ENCODE data around the gene TTLL7. TPM values are rescaled to one million over a fixed set of nuclear protein-coding genes. Genes with fewer than 3 reads are reported as not detected.

TTLL7 gene, protein sequence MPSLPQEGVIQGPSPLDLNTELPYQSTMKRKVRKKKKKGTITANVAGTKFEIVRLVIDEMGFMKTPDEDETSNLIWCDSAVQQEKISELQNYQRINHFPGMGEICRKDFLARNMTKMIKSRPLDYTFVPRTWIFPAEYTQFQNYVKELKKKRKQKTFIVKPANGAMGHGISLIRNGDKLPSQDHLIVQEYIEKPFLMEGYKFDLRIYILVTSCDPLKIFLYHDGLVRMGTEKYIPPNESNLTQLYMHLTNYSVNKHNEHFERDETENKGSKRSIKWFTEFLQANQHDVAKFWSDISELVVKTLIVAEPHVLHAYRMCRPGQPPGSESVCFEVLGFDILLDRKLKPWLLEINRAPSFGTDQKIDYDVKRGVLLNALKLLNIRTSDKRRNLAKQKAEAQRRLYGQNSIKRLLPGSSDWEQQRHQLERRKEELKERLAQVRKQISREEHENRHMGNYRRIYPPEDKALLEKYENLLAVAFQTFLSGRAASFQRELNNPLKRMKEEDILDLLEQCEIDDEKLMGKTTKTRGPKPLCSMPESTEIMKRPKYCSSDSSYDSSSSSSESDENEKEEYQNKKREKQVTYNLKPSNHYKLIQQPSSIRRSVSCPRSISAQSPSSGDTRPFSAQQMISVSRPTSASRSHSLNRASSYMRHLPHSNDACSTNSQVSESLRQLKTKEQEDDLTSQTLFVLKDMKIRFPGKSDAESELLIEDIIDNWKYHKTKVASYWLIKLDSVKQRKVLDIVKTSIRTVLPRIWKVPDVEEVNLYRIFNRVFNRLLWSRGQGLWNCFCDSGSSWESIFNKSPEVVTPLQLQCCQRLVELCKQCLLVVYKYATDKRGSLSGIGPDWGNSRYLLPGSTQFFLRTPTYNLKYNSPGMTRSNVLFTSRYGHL
- total RNA-seq: 1 to 10 TPM in 6 of 9 donors, under 1 TPM in 3; 0.06 to 6.3 (median 2.1) TPM
- polyA plus RNA-seq: 1 to 10 TPM; 2.4 to 7.6 (median 5.2) TPM
- long read RNA-seq, donor 1: 0 reads
- long read RNA-seq, donor 2: 0 reads
- long read RNA-seq, donor 3: 0 reads
- long read RNA-seq, donor 4, partial matches to known transcripts: 0 of 1 reads
- long read RNA-seq, donor 4, other reads (novel, unspliced or antisense): 1 of 1 reads
- long read RNA-seq, donor 5: 0 reads
- long read RNA-seq, donor 6, partial matches to known transcripts: 0 of 1 reads
- long read RNA-seq, donor 6, other reads (novel, unspliced or antisense): 1 of 1 reads
- long read RNA-seq, donor 7: 0 reads
- long read RNA-seq, donor 8: 0 reads
- long read RNA-seq, donor 9: 0 reads
- long read RNA-seq, donor 10: 0 reads

DNA sequence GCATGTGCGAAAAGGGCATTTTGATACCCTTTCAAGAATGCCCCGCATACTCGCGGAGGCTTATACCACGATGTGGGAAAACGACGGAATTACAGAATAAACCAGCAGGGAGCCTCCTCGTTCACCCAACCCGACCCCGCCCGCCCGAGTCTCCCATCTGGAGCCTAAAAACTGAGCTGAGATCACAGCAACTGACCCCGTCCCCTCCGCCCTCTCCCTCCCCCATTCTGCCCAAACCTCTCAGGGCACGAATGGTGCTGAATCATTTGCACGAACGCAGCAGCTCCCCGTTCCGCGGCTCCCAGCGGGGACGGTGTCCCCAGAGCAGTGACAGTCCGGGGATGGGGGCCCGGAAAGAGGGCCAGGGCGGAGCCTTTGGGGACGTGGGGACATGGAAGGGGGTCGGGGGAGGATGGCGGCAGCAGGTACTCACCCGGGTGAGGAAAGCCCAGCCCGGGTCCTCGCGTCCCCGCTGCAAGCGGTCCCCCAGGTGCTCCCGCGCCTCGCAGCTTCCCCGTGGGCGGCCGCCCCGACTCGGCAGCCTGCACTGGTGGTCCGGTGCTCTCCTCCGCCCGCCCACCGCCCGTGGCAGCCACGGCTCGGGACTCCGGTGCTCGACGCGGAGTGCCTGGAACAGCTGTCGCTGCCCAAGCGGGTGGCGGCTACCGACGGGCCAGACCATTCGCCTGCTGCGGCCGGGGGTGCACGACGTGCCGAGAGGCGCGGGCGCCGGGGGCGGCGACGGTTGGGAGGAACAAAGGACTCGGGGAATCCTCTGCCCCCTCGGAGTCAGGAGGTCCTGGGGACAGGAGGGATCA lies at the start of gene TTLL7:
Gene TTLL7 (minus strand): TSS at position 635 of the 818 bp plus-strand sequence. CDS start 46,921 bp downstream, outside the sequence.
- intact Hi-C loops (cut with DNase I): no loop called here
- 0 to 1% (median 1%) methylated on average over 26 to 73 of the region's 73 CpGs for WGBS, 4 donors

DNA sequence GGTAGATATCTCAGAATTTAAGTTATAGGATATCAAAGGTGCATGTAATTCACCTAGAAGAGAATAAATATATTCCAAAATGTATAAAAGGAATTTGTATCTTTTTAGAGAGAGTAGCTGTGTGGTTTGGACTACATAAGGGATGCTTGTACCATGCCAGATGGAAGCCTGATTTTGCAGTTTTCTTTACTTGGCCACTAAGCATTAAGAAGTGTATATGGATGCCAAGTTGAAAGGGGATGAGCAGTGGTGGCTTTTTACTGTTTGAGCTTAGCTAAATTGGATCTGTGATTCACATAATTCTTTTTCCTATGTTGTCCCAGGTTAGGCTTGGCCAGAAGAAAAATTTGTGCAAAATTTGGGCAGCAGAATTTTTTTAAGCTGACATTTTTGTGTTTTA lies 43.5 kb upstream of the TTLL7 start:
- Histone ChIP-seq H3K27ac (no peak overlapping the region), H3K4me1 (replicated peaks in 1 of 2) (no peaks in the 10 kb centered on the region), H3K27me3 (no peaks in the 10 kb centered on the region), H3K9me3 (replicated peaks in 1 of 3) (no peaks in the 10 kb centered on the region), H3K4me3 (no peak overlapping the region), H3K36me3 (replicated peaks in 1 of 2) (no peaks in the 10 kb centered on the region)
- DNase-seq: no peak
- intact Hi-C loops (cut with DNase I): no loop called here
- no peak for TF ChIP-seq POLR2A (IDR thresholded peaks at IDR 0.05)

More for the DNA sequence above, at the start of gene TTLL7:
- H3K4me1 ChIP-seq (replicated peaks in 1 of 2): peaks cover 0 to 5% of the 10 kb centered on the region in 2 donors
- no peaks in the 10 kb centered on the region for H3K27me3 ChIP-seq
- no peaks in the 10 kb centered on the region for H3K36me3 ChIP-seq (replicated peaks in 1 of 2)
- H3K27ac ChIP-seq: peak within 1 kb of the TSS in 2 of 5 donors; percentile 51 to 65
- DNase-seq: peak; percentile 49 to 82 (median 70)
- peak; percentile 9 to 64 for TF ChIP-seq POLR2A (IDR thresholded peaks at IDR 0.05)
- TF ChIP-seq, protein P1, sequence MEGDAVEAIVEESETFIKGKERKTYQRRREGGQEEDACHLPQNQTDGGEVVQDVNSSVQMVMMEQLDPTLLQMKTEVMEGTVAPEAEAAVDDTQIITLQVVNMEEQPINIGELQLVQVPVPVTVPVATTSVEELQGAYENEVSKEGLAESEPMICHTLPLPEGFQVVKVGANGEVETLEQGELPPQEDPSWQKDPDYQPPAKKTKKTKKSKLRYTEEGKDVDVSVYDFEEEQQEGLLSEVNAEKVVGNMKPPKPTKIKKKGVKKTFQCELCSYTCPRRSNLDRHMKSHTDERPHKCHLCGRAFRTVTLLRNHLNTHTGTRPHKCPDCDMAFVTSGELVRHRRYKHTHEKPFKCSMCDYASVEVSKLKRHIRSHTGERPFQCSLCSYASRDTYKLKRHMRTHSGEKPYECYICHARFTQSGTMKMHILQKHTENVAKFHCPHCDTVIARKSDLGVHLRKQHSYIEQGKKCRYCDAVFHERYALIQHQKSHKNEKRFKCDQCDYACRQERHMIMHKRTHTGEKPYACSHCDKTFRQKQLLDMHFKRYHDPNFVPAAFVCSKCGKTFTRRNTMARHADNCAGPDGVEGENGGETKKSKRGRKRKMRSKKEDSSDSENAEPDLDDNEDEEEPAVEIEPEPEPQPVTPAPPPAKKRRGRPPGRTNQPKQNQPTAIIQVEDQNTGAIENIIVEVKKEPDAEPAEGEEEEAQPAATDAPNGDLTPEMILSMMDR (IDR thresholded peaks at IDR 0.05): no peak
- peak within 1 kb of the TSS in 3 of 4 donors; percentile 28 to 72 (median 66) for H3K4me3 ChIP-seq
- H3K9me3 ChIP-seq (replicated peaks in 1 of 3): no peaks in the 10 kb centered on the region

DNA sequence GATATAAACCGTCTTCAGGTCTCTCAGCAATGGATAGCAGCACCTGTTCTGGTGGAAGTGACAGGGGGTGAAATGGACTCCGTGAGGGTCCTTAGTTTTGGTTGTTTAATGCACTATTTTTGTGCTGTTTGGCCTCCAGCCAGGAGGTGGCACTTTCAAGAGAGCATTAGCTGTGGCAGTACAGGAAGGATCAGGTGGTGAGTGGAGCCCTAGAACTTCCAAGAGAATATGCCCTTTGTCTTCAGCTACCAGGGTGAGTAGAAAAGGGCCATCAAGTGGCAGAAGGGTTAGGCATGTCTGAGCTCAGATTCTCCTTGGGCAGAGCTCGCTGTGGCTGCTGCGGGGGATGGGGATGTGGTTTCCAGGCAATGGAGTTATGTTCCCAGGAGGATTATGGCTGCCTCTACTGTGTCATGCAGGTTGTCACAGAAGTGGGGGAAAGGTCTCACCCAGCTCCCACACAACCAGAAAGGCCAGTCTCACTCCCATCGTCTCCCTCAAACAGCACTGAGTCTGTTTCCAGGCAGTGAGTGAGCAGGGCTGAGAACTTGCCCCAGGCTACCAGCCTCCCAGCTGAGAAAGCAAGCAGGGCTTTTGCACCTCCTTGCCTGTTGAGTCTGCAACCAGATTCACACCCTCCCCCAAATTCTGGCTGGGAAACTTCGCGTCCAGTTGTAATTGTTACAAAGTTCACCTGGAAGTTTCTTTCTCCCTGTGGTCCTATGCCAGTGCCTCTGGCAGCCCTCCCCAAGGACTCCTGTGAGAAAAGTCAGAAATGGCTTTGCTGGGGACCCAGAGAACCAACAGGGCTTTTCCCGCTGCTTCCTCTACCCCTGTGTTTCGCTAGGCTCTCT lies 39.1 kb upstream of the TTLL7 start:
- H3K27ac ChIP-seq: no peak overlapping the region
- H3K9me3 ChIP-seq (replicated peaks in 1 of 3): no peaks in the 10 kb centered on the region
- intact Hi-C loops (cut with DNase I): no loop called here
- no peaks in the 10 kb centered on the region for H3K4me1 ChIP-seq (replicated peaks in 1 of 2)
- no peak overlapping the region for H3K4me3 ChIP-seq
- TF ChIP-seq POLR2A (IDR thresholded peaks at IDR 0.05): no peak
- TF ChIP-seq, protein P1 (IDR thresholded peaks at IDR 0.05): no peak
- DNase-seq: no peak
- H3K27me3 ChIP-seq: no peaks in the 10 kb centered on the region
- WGBS, 4 donors: 80 to 91% (median 86%) methylated on average over 6 to 9 of the region's 9 CpGs
- no peaks in the 10 kb centered on the region for H3K36me3 ChIP-seq (replicated peaks in 1 of 2)
